Activated CD8-positive, alpha-beta T cell treated with anti-CD3 and anti-CD28 coated beads for 36 hours (primary cell): ENCODE results near the gene YES1. TPM values are rescaled to one million over a fixed set of nuclear protein-coding genes. Genes with fewer than 3 reads are reported as not detected.

Source experiments
- ATAC-seq: fragments of 200-7000 bp; cut with Tn5 transposase; one replicate; pipeline ENCODE4 v1.10.0; 2021; ENCODE audit warnings: mild to moderate bottlenecking, moderate library complexity
- CTCF ChIA-PET: fragments of 350-600 bp; sonication (Branson Sonifier 250); formaldehyde crosslinking; loops from one replicate; lab custom pipeline; 2021; ENCODE audit warnings: antibody characterized with exemption; lab: Charles Lee
- POLR2A ChIA-PET: fragments of 350-600 bp; sonication (Branson Sonifier 250); formaldehyde crosslinking; loops from one replicate; lab custom pipeline; 2021; ENCODE audit warnings: antibody characterized with exemption; lab: Charles Lee
- DNase-seq: peaks from one replicate; pipeline ENCODE4 v3.0.0-alpha.2; 2020
- H3K27ac Mint-ChIP-seq: one replicate; pipeline ENCODE4 v1.8.0; 2021; ENCODE audit warnings: mild to moderate bottlenecking, mixed read lengths
- H3K27me3 Mint-ChIP-seq: one replicate; pipeline ENCODE4 v1.8.0; 2021; ENCODE audit warnings: mixed read lengths
- H3K36me3 Mint-ChIP-seq: one replicate; pipeline ENCODE4 v1.8.0; 2021; ENCODE audit warnings: low read depth, mixed read lengths
- H3K4me1 Mint-ChIP-seq: one replicate; pipeline ENCODE4 v1.8.0; 2021; ENCODE audit warnings: low read depth, mixed read lengths
- H3K4me3 Mint-ChIP-seq: one replicate; pipeline ENCODE4 v1.8.0; 2021; ENCODE audit warnings: mild to moderate bottlenecking, moderate library complexity, mixed read lengths
- H3K9me3 Mint-ChIP-seq: one replicate; pipeline ENCODE4 v1.8.0; 2021; ENCODE audit warnings: mixed read lengths
- CTCF ChIP-seq: fragments of 200-600 bp; IDR thresholded peaks from one replicate; pipeline ENCODE4 v1.8.0; 2022; ENCODE audit warnings: antibody characterized with exemption, mild to moderate bottlenecking
- intact Hi-C: fragments of 100-400 bp; cut with micrococcal nuclease; formaldehyde crosslinking; loops from one replicate; pipeline ENCODE4 v1.10.0; 2022
- total RNA-seq, 2 experiments: library from RNA; stranded (reverse); gene quantifications; one replicate each; pipeline ENCODE4 v1.2.3, GENCODE V29; 2021

YES1 gene
- total RNA-seq, 2 experiments from 2014 or later = 38.8 to 40.0 TPM

GRCh38 chr18:770583-770961 lies 41.5 kb downstream of the YES1 start:
- CTCF ChIA-PET = interaction anchor here (1.2 kb wide), 1 partner anchor 69 kb away, joined by 3 read pairs; no protein-coding TSS in a partner anchor
- POLR2A ChIA-PET = no interaction called here
- DNase-seq = no peak
- Mint-ChIP-seq H3K4me1 (peaks cover 23% of the 10 kb centered on the region), H3K27me3 (no peaks in the 10 kb centered on the region), H3K9me3 (no peaks in the 10 kb centered on the region), H3K27ac (no peak overlapping the region), H3K36me3 (peaks cover 13% of the 10 kb centered on the region), H3K4me3 (no peak overlapping the region)
- intact Hi-C loops = no loop called here
- TF ChIP-seq CTCF = no peak
- no peak for ATAC-seq

DNA sequence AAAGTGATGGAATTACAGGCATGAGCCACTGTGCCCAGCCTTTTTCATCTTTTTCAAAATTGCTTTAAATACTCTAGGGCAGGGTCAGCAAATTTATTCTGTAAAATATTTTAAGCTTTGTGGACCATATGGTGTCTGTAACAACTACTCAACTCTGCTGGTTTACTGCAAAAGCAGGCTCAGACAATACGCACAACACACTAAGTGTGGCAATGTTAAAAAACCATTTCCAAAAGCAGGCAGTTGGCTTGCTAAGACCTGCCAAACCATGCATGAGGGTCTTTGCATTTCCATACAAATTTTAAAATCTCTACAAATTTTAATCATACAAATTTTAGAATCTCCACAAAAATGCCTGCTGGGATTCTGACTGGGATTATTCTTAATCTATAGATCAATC lies 44.1 kb downstream of the YES1 start:
- DNase-seq (no peak), ATAC-seq (no peak)
- ChIA-PET CTCF (no interaction called here), POLR2A (no interaction called here)
- no peak for TF ChIP-seq CTCF
- intact Hi-C loops = no loop called here
- H3K4me1 Mint-ChIP-seq = peaks cover 20% of the 10 kb centered on the region
- no peak overlapping the region for H3K27ac Mint-ChIP-seq
- H3K36me3 Mint-ChIP-seq = peaks cover 11% of the 10 kb centered on the region
- H3K27me3 Mint-ChIP-seq = no peaks in the 10 kb centered on the region
- H3K9me3 Mint-ChIP-seq = no peaks in the 10 kb centered on the region
- no peak overlapping the region for H3K4me3 Mint-ChIP-seq

- intact Hi-C loops = no loop called here
- Mint-ChIP-seq H3K27me3 (no peaks in the 10 kb centered on the region), H3K36me3 (peaks cover 12% of the 10 kb centered on the region), H3K27ac (no peak overlapping the region), H3K9me3 (no peaks in the 10 kb centered on the region), H3K4me3 (no peak overlapping the region), H3K4me1 (peaks cover 19% of the 10 kb centered on the region)
- TF ChIP-seq CTCF = no peak
- ATAC-seq = no peak
- DNase-seq = no peak
- ChIA-PET POLR2A (interaction anchor here (0.6 kb wide), 1 partner anchor 63 kb away, joined by 4 read pairs; no protein-coding TSS in a partner anchor), CTCF (interaction anchor here (0.7 to 1.1 kb wide), 3 partner anchors 52 to 72 kb away, joined by 3 to 4 read pairs (median 4); no protein-coding TSS in a partner anchor)
Observed at GRCh38 chr18:767084-767882, 44.8 kb downstream of the YES1 start.

- Mint-ChIP-seq H3K4me1 (peaks cover 23% of the 10 kb centered on the region), H3K27ac (no peak overlapping the region), H3K36me3 (peaks cover 13% of the 10 kb centered on the region), H3K4me3 (no peak overlapping the region), H3K9me3 (no peaks in the 10 kb centered on the region), H3K27me3 (no peaks in the 10 kb centered on the region)
- no peak for DNase-seq
- no peak for ATAC-seq
- POLR2A ChIA-PET = interaction anchor here (0.6 kb wide), 1 partner anchor 64 kb away, joined by 4 read pairs; no protein-coding TSS in a partner anchor
- CTCF ChIA-PET = interaction anchor here (1.1 kb wide), 1 partner anchor 64 kb away, joined by 4 read pairs; no protein-coding TSS in a partner anchor
- TF ChIP-seq CTCF = no peak
- intact Hi-C loops = no loop called here
Observed at GRCh38 chr18:766550-766860, 45.5 kb downstream of the YES1 start.
